ENCODE data around the gene TUBG1.

TUBG1 gene

DNA sequence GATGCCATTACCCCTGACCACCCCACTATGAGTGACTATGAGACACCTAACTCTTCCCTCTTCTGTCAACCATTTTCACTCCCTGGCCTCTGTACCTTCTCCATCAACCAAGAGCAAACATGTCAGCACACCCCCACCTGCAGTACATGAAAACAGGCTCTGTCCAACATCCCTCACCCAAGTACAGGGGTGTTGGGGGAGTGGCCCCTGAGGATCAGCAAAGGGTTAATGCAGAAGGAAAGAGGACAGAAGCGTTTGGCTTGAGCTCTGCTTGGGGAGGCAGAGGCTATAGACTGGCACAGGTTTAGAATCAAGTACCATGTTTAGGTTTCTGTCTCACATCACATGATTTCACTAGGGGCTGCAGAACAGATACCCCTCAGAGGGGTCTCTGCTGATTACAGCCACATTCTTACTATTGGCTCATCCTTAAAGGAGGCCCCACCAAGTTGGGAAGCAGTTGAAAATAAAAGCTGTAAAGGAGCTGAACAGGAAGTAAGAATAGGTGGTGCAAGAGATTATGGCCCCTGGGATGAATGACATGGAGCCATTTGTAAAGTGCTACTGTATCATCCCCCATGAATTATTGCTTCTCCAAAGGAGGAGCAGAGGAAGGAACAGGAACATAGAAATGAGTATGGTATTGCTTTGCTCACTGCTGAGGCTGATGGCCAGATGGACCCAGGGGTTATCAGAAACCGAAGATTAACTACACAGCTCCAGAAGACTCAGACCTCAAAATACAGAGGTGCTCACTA, 29.5 kb upstream of the TUBG1 start:
- TF ChIP-seq PPARA (CRISPR knock-in tag; IDR thresholded peaks at IDR 0.05; ENCODE audit: borderline replicate concordance) (no peak), BACH2 (CRISPR knock-in tag; IDR thresholded peaks at IDR 0.05; ENCODE audit: borderline replicate concordance) (no peak), SNAI2 (CRISPR knock-in tag; IDR thresholded peaks at IDR 0.05) (no peak)
- TF ChIP-seq, protein P1, sequence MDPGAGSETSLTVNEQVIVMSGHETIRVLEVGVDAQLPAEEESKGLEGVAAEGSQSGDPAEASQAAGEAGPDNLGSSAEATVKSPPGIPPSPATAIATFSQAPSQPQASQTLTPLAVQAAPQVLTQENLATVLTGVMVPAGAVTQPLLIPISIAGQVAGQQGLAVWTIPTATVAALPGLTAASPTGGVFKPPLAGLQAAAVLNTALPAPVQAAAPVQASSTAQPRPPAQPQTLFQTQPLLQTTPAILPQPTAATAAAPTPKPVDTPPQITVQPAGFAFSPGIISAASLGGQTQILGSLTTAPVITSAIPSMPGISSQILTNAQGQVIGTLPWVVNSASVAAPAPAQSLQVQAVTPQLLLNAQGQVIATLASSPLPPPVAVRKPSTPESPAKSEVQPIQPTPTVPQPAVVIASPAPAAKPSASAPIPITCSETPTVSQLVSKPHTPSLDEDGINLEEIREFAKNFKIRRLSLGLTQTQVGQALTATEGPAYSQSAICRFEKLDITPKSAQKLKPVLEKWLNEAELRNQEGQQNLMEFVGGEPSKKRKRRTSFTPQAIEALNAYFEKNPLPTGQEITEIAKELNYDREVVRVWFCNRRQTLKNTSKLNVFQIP (CRISPR knock-in tag; IDR thresholded peaks at IDR 0.05; ENCODE audit: borderline replicate concordance, low read depth): no peak
- no peak for ATAC-seq

DNA sequence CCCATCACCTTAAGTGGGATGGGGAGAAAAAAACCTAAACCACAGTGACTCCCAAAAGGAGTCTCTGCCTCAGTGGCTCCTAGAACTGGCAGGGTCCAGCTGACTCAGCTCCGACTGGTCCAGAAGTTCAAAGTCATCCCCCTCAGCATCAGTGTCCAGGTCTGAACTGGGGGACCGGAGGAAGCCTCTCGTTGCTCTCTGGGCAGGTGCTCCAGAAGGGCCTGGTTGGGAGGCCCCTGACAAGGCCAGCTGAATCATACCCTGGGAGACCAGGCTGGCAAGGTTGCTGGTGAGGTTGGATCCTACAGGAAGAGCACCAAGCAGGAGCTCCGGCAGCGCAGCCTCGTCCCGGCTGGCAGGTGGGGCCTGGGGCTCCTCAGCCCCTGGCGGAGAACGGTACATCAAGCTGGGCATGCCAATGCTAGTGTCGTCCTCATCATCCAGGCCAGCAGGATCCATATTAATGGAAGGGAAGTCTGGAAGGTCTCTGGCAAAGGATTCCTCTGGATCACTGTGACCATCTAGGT, 27.7 kb upstream of the TUBG1 start:
- TF ChIP-seq ESRRG (CRISPR knock-in tag; IDR thresholded peaks at IDR 0.05): no peak
- no peak for TF ChIP-seq ZFP3 (CRISPR knock-in tag; IDR thresholded peaks at IDR 0.05)
- no peak for TF ChIP-seq ZNF70 (CRISPR knock-in tag; IDR thresholded peaks at IDR 0.05)
- TF ChIP-seq TOX (CRISPR knock-in tag; IDR thresholded peaks at IDR 0.05; ENCODE audit: borderline replicate concordance): no peak
- TF ChIP-seq ZNF8 (CRISPR knock-in tag; IDR thresholded peaks at IDR 0.05): no peak
- no peak for TF ChIP-seq TCF4 (CRISPR knock-in tag; IDR thresholded peaks at IDR 0.05; ENCODE audit: borderline replicate concordance)

DNA sequence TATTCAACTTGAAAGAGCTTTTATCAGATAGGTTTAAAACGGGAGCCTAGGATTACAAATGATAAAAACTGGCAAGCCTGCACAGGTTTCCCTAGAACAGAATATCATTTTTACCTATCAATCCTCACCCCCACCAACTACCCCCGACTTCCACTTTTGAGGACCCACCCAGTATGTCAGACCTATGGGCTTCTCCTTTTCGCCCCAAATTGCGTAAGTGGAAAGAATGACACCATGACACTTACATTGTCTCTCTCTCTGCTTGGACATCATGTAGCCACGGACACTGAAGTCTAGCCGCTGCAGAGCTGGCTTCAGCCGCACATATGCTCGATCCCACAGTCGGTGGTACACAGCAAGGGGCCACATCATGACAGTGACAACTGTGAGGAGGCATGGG, 24.6 kb upstream of the TUBG1 start:
- TF ChIP-seq ZNF70 (CRISPR knock-in tag; IDR thresholded peaks at IDR 0.05) (no peak), ESRRG (CRISPR knock-in tag; IDR thresholded peaks at IDR 0.05) (no peak), RARB (CRISPR knock-in tag; IDR thresholded peaks at IDR 0.05) (no peak), ZNF565 (CRISPR knock-in tag; conservative IDR thresholded peaks at IDR 0.05; ENCODE audit: low read depth) (no peak), ARNTL (CRISPR knock-in tag; IDR thresholded peaks at IDR 0.05; ENCODE audit: borderline replicate concordance, low read depth) (no peak), OSR1 (CRISPR knock-in tag; IDR thresholded peaks at IDR 0.05) (no peak), BACH2 (CRISPR knock-in tag; IDR thresholded peaks at IDR 0.05; ENCODE audit: borderline replicate concordance) (no peak), ZC3H10 (CRISPR knock-in tag; IDR thresholded peaks at IDR 0.05) (no peak), ISL1 (CRISPR knock-in tag; IDR thresholded peaks at IDR 0.05) (no peak), PPARA (CRISPR knock-in tag; IDR thresholded peaks at IDR 0.05; ENCODE audit: borderline replicate concordance) (no peak), TOX (CRISPR knock-in tag; IDR thresholded peaks at IDR 0.05; ENCODE audit: borderline replicate concordance) (no peak)
- TF ChIP-seq, protein P2, sequence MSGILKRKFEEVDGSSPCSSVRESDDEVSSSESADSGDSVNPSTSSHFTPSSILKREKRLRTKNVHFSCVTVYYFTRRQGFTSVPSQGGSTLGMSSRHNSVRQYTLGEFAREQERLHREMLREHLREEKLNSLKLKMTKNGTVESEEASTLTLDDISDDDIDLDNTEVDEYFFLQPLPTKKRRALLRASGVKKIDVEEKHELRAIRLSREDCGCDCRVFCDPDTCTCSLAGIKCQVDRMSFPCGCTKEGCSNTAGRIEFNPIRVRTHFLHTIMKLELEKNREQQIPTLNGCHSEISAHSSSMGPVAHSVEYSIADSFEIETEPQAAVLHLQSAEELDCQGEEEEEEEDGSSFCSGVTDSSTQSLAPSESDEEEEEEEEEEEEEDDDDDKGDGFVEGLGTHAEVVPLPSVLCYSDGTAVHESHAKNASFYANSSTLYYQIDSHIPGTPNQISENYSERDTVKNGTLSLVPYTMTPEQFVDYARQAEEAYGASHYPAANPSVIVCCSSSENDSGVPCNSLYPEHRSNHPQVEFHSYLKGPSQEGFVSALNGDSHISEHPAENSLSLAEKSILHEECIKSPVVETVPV (CRISPR knock-in tag; IDR thresholded peaks at IDR 0.05): no peak
- TF ChIP-seq, protein P3, sequence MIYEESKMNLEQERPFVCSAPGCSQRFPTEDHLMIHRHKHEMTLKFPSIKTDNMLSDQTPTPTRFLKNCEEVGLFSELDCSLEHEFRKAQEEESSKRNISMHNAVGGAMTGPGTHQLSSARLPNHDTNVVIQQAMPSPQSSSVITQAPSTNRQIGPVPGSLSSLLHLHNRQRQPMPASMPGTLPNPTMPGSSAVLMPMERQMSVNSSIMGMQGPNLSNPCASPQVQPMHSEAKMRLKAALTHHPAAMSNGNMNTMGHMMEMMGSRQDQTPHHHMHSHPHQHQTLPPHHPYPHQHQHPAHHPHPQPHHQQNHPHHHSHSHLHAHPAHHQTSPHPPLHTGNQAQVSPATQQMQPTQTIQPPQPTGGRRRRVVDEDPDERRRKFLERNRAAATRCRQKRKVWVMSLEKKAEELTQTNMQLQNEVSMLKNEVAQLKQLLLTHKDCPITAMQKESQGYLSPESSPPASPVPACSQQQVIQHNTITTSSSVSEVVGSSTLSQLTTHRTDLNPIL (CRISPR knock-in tag; IDR thresholded peaks at IDR 0.05; ENCODE audit: low read depth): no peak
- TF ChIP-seq, protein P4, sequence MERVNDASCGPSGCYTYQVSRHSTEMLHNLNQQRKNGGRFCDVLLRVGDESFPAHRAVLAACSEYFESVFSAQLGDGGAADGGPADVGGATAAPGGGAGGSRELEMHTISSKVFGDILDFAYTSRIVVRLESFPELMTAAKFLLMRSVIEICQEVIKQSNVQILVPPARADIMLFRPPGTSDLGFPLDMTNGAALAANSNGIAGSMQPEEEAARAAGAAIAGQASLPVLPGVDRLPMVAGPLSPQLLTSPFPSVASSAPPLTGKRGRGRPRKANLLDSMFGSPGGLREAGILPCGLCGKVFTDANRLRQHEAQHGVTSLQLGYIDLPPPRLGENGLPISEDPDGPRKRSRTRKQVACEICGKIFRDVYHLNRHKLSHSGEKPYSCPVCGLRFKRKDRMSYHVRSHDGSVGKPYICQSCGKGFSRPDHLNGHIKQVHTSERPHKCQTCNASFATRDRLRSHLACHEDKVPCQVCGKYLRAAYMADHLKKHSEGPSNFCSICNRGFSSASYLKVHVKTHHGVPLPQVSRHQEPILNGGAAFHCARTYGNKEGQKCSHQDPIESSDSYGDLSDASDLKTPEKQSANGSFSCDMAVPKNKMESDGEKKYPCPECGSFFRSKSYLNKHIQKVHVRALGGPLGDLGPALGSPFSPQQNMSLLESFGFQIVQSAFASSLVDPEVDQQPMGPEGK (CRISPR knock-in tag; IDR thresholded peaks at IDR 0.05; ENCODE audit: borderline replicate concordance): no peak
- ATAC-seq: no peak

More for the DNA sequence above, 27.7 kb upstream of the TUBG1 start:
- ATAC-seq: no peak

DNA sequence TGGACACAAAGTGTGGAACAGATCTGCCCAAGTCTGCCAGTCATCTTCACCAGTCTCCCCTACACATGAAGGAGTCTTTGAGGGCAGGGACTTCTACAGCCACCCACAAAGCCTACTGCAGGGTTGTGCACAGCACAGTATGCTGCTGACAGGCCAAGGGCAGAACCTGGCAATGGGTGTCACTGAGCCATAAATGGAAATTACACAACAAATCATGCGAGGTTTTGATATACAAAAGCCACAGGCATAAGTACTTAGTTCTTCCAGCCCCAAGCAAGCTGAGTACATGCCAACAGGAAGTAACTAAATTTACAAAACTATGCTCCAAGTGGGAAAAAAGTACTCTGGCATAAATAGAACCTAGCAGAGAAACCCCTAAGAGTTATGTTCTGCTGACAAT, 24.1 kb upstream of the TUBG1 start:
- ATAC-seq: no peak
- TF ChIP-seq TCF4 (CRISPR knock-in tag; IDR thresholded peaks at IDR 0.05; ENCODE audit: borderline replicate concordance) (no peak), PPARA (CRISPR knock-in tag; IDR thresholded peaks at IDR 0.05; ENCODE audit: borderline replicate concordance) (no peak), ZNF8 (CRISPR knock-in tag; IDR thresholded peaks at IDR 0.05) (no peak), OSR1 (CRISPR knock-in tag; IDR thresholded peaks at IDR 0.05) (no peak), BACH2 (CRISPR knock-in tag; IDR thresholded peaks at IDR 0.05; ENCODE audit: borderline replicate concordance) (no peak), ARNTL (CRISPR knock-in tag; IDR thresholded peaks at IDR 0.05; ENCODE audit: borderline replicate concordance, low read depth) (no peak), ZFP30 (CRISPR knock-in tag; IDR thresholded peaks at IDR 0.05) (no peak), ZFP3 (CRISPR knock-in tag; IDR thresholded peaks at IDR 0.05) (no peak), SNAI2 (CRISPR knock-in tag; IDR thresholded peaks at IDR 0.05) (no peak), ZC3H10 (CRISPR knock-in tag; IDR thresholded peaks at IDR 0.05) (no peak)
- TF ChIP-seq, protein P5, sequence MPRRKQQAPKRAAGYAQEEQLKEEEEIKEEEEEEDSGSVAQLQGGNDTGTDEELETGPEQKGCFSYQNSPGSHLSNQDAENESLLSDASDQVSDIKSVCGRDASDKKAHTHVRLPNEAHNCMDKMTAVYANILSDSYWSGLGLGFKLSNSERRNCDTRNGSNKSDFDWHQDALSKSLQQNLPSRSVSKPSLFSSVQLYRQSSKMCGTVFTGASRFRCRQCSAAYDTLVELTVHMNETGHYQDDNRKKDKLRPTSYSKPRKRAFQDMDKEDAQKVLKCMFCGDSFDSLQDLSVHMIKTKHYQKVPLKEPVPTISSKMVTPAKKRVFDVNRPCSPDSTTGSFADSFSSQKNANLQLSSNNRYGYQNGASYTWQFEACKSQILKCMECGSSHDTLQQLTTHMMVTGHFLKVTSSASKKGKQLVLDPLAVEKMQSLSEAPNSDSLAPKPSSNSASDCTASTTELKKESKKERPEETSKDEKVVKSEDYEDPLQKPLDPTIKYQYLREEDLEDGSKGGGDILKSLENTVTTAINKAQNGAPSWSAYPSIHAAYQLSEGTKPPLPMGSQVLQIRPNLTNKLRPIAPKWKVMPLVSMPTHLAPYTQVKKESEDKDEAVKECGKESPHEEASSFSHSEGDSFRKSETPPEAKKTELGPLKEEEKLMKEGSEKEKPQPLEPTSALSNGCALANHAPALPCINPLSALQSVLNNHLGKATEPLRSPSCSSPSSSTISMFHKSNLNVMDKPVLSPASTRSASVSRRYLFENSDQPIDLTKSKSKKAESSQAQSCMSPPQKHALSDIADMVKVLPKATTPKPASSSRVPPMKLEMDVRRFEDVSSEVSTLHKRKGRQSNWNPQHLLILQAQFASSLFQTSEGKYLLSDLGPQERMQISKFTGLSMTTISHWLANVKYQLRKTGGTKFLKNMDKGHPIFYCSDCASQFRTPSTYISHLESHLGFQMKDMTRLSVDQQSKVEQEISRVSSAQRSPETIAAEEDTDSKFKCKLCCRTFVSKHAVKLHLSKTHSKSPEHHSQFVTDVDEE (CRISPR knock-in tag; IDR thresholded peaks at IDR 0.05): no peak
- TF ChIP-seq, protein P2 (CRISPR knock-in tag; IDR thresholded peaks at IDR 0.05): no peak
- TF ChIP-seq, protein P1 (CRISPR knock-in tag; IDR thresholded peaks at IDR 0.05; ENCODE audit: borderline replicate concordance, low read depth): no peak

Measured in SK-N-SH treated with all-trans-retinoic acid at 6 μM for 48 hours (cell line).